ENCODE data around the gene NTN1. TPM values are rescaled to one million over a fixed set of nuclear protein-coding genes. Genes with fewer than 3 reads are reported as not detected.
A peak's percentile ranks its signal among the peaks of the same experiment; 100 is the strongest.

Gene NTN1
- total and polyA plus RNA-seq, 3 experiments from 2014 or later = 0.24 to 0.33 TPM; not detected in 1

DNA sequence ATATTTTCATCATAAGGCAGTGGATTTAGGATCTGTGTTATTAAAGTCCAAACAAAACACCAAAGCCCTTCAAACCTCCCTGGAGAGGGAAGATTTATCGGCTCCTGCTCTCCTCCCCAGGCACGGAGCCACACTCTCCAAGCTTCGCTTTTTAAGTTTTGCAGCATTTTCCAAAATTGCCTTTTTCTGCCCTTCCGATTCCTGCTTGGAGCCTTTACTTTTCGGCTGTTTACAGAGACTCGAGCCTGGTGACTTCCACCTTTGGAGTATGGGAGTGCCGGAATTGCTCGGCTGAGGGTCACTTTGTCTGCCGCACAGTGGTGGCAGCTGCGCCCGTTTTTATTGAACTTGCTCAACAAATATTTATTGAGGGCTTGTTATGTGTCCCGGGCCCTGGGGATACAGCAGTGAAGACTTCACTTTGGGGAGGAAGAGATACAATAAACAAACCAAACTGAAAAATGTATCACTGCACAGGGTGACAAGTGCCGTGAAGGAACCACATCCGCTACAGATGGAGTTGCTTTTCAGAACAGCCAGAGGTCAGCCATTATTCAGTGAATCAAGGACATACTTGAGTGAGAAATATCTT, 185.5 kb downstream of the NTN1 start:
- no peak overlapping the region for H3K27ac ChIP-seq (ENCODE audit: low read depth, low read length)
- H3K4me3 ChIP-seq (ENCODE audit: low read length) = no peak overlapping the region
- H3K4me1 ChIP-seq (ENCODE audit: insufficient read depth, low read length) = no peaks in the 10 kb centered on the region
- no peaks in the 10 kb centered on the region for H3K36me3 ChIP-seq (ENCODE audit: insufficient read depth, low read length)
- ChIA-PET POLR2A (no interaction called here), CTCF (no interaction called here)
- no peak overlapping the region for H3K27ac Mint-ChIP-seq
- H3K9me3 ChIP-seq (ENCODE audit: low read length) = no peaks in the 10 kb centered on the region
- peaks cover 11 to 17% of the 10 kb centered on the region in 2 donors for H3K27me3 Mint-ChIP-seq
- H3K9me3 Mint-ChIP-seq = peaks cover 0 to 2% (median 0%) of the 10 kb centered on the region in 5 donors
- DNase-seq = no peak
- H3K27me3 ChIP-seq (ENCODE audit: insufficient read depth, low read length, poor library complexity, severe bottlenecking) = no peaks in the 10 kb centered on the region
- peak overlapping the region in 1 of 7 donors; percentile 27 for H3K4me3 Mint-ChIP-seq
- H3K4me1 Mint-ChIP-seq = no peaks in the 10 kb centered on the region
- H3K36me3 Mint-ChIP-seq = no peaks in the 10 kb centered on the region

DNA sequence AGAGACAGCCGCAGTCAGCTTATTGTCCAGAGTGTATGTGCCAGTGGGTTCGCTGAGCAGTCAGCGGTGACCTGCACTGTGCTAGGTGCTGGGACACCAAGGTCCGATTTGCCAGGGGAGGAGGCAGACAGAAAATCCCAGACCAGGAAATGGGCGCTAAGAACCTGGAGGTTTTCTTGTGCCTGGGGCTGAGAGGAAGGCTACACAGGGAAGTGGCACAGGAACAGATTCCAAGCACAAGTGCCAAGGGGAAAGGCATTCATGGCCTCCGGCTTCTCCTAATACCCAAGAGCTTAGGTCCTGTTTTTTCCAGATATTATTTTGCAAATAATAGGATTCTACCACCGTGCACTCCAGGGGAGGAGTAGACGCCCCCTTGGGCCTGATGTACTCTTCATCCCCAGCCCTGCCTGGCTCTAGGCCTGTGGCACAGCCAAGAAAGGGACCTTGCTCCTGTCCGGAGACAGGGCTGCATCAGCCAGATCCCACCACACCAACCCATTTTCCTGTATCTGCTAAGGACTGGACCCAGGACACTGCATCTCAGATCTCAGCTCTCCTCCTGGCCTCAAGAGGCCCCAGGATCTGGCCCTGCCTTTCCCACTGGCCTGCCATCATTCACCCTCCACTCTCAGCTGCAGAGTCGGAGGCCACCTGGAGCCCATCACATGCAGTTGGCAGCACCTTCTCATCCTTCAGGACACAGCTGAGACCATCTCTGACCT, 187.2 kb downstream of the NTN1 start:
- H3K36me3 ChIP-seq (ENCODE audit: insufficient read depth, low read length) = no peaks in the 10 kb centered on the region
- POLR2A ChIA-PET = no interaction called here
- H3K27ac ChIP-seq (ENCODE audit: low read depth, low read length) = no peak overlapping the region
- Mint-ChIP-seq H3K27ac (no peak overlapping the region), H3K9me3 (peaks cover 0 to 2% (median 0%) of the 10 kb centered on the region in 5 donors), H3K4me3 (no peak overlapping the region), H3K36me3 (no peaks in the 10 kb centered on the region), H3K4me1 (no peaks in the 10 kb centered on the region), H3K27me3 (peaks cover 7 to 13% of the 10 kb centered on the region in 2 donors)
- H3K9me3 ChIP-seq (ENCODE audit: low read length) = no peaks in the 10 kb centered on the region
- CTCF ChIA-PET = no interaction called here
- no peaks in the 10 kb centered on the region for H3K27me3 ChIP-seq (ENCODE audit: insufficient read depth, low read length, poor library complexity, severe bottlenecking)
- no peak overlapping the region for H3K4me3 ChIP-seq (ENCODE audit: low read length)
- H3K4me1 ChIP-seq (ENCODE audit: insufficient read depth, low read length) = no peaks in the 10 kb centered on the region
- DNase-seq = no peak

DNA sequence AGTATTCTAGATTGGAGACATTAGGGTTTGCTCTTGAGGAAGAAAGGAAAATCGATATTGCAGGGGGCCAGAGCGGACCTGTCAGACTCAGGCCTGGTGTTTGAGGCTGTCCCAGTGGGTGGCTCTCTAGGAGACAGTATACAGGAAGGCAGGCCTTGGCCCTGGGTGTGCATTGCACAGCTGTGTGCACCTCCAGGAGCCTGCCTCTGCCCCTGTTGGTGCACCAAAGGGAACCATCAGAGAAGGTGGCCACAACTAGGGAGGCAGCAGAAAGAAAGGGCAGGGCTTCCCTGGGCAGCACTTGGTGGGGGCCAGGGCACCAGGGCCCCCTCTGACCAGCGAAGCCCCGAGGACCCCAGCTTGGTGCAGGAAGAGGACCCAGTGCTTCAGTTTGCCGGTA, 188.0 kb downstream of the NTN1 start:
- DNase-seq = no peak
- no peaks in the 10 kb centered on the region for H3K27me3 ChIP-seq (ENCODE audit: insufficient read depth, low read length, poor library complexity, severe bottlenecking)
- Mint-ChIP-seq H3K4me1 (no peaks in the 10 kb centered on the region), H3K9me3 (peaks cover 0 to 4% (median 2%) of the 10 kb centered on the region in 5 donors), H3K36me3 (no peaks in the 10 kb centered on the region), H3K27me3 (peaks cover 6 to 13% of the 10 kb centered on the region in 2 donors), H3K27ac (no peak overlapping the region), H3K4me3 (no peak overlapping the region)
- CTCF ChIA-PET = interaction anchor here (1.5 kb wide), 1 partner anchor 77 kb away, joined by 3 read pairs; no protein-coding TSS in a partner anchor
- H3K9me3 ChIP-seq (ENCODE audit: low read length) = no peaks in the 10 kb centered on the region
- no peak overlapping the region for H3K27ac ChIP-seq (ENCODE audit: low read depth, low read length)
- no peaks in the 10 kb centered on the region for H3K36me3 ChIP-seq (ENCODE audit: insufficient read depth, low read length)
- POLR2A ChIA-PET = no interaction called here
- no peaks in the 10 kb centered on the region for H3K4me1 ChIP-seq (ENCODE audit: insufficient read depth, low read length)
- no peak overlapping the region for H3K4me3 ChIP-seq (ENCODE audit: low read length)

DNA sequence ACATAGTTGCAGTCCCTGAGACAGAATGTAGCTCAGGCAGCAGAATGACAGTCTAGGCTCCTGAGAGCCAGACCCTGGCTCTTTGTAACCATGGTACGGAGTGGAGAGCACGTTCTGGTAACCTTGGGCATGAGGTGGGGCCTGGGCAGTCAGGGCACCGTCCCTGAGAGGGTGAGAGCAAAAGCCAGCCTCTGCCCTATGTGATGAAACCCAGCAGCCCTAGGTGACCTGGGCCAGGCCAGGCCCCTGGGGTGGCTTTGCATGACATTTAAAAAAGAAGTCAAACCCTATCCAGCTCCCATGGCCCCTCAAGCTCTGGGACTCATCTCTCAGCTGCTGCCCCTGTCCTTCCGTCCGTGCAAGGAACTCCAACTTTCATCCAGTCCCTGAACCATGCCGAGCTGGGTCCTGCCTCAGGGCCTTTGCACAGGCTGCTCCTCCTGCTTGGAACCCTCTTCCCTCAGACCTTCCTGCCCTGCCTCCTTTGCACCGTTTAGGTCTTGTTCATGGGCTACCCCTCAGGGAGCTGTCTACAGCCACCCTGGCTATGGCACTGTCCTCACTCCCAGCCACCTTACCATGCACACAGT, 188.6 kb downstream of the NTN1 start:
- H3K4me1 ChIP-seq (ENCODE audit: insufficient read depth, low read length) = no peaks in the 10 kb centered on the region
- H3K27ac ChIP-seq (ENCODE audit: low read depth, low read length) = no peak overlapping the region
- Mint-ChIP-seq H3K36me3 (no peaks in the 10 kb centered on the region), H3K27ac (no peak overlapping the region), H3K9me3 (peaks cover 0 to 6% (median 3%) of the 10 kb centered on the region in 5 donors), H3K4me1 (no peaks in the 10 kb centered on the region), H3K4me3 (no peak overlapping the region), H3K27me3 (peaks cover 6 to 11% of the 10 kb centered on the region in 2 donors)
- no peaks in the 10 kb centered on the region for H3K9me3 ChIP-seq (ENCODE audit: low read length)
- DNase-seq = no peak
- no peak overlapping the region for H3K4me3 ChIP-seq (ENCODE audit: low read length)
- H3K36me3 ChIP-seq (ENCODE audit: insufficient read depth, low read length) = no peaks in the 10 kb centered on the region
- POLR2A ChIA-PET = no interaction called here
- CTCF ChIA-PET = interaction anchor here (1.5 kb wide), 1 partner anchor 77 kb away, joined by 3 read pairs; no protein-coding TSS in a partner anchor
- H3K27me3 ChIP-seq (ENCODE audit: insufficient read depth, low read length, poor library complexity, severe bottlenecking) = no peaks in the 10 kb centered on the region

DNA sequence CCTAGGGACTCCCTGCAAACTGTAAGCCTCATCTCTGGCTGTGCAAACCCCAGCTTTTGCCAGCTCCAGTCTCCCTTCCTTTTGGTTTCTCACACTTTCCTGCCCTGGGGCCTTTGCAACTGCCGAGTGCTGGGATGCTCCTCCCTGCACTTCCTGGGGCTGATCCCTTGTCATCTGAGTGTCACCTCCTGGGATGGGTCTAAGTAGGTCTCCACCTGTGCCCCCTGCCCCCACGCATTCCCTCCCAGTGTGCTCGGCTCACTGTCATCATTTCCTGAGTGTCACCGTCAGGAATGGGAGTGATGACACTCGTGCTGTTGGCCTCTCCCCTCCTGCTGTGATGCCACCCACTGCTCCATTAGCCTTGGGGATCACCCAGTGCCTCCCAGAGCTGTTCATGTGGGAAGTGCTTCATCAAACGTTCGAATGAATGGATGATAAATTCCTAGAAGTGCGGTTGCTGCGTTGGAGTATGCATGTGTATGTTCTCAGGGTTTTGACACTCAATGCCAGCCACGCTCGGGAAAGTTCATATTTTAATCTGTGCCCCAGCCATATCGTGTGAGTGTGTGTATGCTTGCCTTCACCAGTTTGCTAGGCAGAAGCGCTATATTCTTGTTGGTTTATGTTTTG, 189.9 kb downstream of the NTN1 start:
- H3K36me3 Mint-ChIP-seq = peaks cover 0 to 12% (median 0%) of the 10 kb centered on the region in 3 donors
- Histone ChIP-seq H3K4me1 (ENCODE audit: insufficient read depth, low read length) (no peaks in the 10 kb centered on the region), H3K27me3 (ENCODE audit: insufficient read depth, low read length, poor library complexity, severe bottlenecking) (no peaks in the 10 kb centered on the region), H3K4me3 (ENCODE audit: low read length) (no peak overlapping the region), H3K9me3 (ENCODE audit: low read length) (peaks cover 3% of the 10 kb centered on the region), H3K27ac (ENCODE audit: low read depth, low read length) (no peak overlapping the region), H3K36me3 (ENCODE audit: insufficient read depth, low read length) (no peaks in the 10 kb centered on the region)
- CTCF ChIA-PET = interaction anchor here (1.5 kb wide), 1 partner anchor 75 kb away, joined by 3 read pairs; no protein-coding TSS in a partner anchor
- H3K27me3 Mint-ChIP-seq = peaks cover 3% of the 10 kb centered on the region in 2 donors
- H3K27ac Mint-ChIP-seq = peak overlapping the region in 1 of 8 donors; percentile 5
- H3K4me3 Mint-ChIP-seq = no peak overlapping the region
- no peak for DNase-seq
- peaks cover 12 to 18% (median 14%) of the 10 kb centered on the region in 5 donors for H3K9me3 Mint-ChIP-seq
- POLR2A ChIA-PET = no interaction called here
- H3K4me1 Mint-ChIP-seq = no peaks in the 10 kb centered on the region

DNA sequence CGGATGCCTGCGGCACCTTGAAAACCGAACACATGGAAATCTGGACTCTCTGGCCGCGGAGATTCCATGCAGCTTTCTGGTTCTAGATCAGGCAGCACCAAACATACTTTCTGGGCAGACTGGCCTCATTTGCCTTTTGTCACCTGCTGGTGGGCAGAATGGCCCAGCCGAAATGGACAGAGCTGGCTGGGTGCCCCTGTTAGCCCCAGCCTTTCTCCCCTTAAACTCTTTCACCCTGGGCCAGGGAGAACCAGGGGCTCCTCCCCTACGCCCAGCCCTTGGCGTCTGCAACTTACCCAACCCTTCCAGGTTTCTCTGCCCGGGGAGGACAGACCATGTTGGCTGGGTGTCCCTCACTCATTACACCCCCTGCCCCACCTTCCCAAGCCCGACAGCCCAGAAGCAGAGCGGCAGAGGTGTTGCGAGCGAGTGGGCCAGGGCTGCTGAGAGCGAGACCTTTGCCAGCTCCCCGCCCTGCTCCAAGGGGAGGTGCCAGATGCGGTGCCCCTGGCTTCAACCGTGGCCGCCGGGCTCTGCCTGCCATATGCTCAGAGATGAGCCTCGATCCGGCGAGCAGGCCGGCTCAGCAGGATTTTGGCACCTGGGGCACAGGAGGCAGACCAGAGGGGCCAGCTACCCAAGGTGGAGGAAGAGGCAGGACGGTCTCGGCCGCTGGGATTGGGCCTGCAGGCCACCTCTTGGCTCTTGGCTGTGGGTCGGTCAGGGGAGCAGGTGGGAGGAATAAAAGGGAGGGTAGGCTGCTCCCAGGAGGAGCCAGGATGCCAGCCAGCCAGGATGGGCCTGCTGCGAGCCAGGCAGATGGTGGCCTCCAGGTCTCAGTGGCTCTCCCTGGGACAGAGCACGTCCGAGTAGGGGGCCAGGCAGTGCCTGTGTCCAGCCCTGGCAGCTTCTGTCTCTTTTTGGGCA, 191.3 kb downstream of the NTN1 start:
- no peak overlapping the region for H3K4me3 Mint-ChIP-seq
- no peaks in the 10 kb centered on the region for H3K27me3 ChIP-seq (ENCODE audit: insufficient read depth, low read length, poor library complexity, severe bottlenecking)
- ChIA-PET POLR2A (no interaction called here), CTCF (no interaction called here)
- H3K27me3 Mint-ChIP-seq = peaks cover 0 to 3% of the 10 kb centered on the region in 2 donors
- H3K4me3 ChIP-seq (ENCODE audit: low read length) = no peak overlapping the region
- H3K4me1 Mint-ChIP-seq = no peaks in the 10 kb centered on the region
- H3K9me3 ChIP-seq (ENCODE audit: low read length) = peaks cover 3% of the 10 kb centered on the region
- DNase-seq = no peak
- H3K27ac Mint-ChIP-seq = no peak overlapping the region
- H3K9me3 Mint-ChIP-seq = peaks cover 15 to 26% (median 22%) of the 10 kb centered on the region in 5 donors
- no peaks in the 10 kb centered on the region for H3K36me3 ChIP-seq (ENCODE audit: insufficient read depth, low read length)
- no peaks in the 10 kb centered on the region for H3K4me1 ChIP-seq (ENCODE audit: insufficient read depth, low read length)
- peaks cover 0 to 19% (median 2%) of the 10 kb centered on the region in 3 donors for H3K36me3 Mint-ChIP-seq
- H3K27ac ChIP-seq (ENCODE audit: low read depth, low read length) = no peak overlapping the region

DNA sequence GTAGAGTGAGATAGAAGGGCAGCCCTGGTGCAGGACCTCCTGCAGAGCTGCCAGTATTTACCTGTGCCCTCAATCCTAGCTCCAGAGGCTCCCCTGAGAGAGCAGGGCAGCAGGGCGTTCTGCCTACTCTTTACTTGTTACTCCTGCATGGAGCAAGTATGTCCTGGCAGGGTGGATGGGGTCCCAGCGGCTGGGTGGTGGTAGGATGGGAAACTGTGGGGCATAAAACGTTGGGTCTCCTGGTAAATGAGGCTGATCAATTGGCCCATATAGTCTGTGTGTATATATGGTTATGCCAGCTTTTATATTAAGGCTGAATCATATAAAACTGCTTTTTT, 192.0 kb downstream of the NTN1 start:
- ChIA-PET POLR2A (interaction anchor here (0.7 kb wide), 1 partner anchor 95 kb away, joined by 3 read pairs; no protein-coding TSS in a partner anchor), CTCF (no interaction called here)
- no peak overlapping the region for H3K4me3 Mint-ChIP-seq
- peaks cover 0 to 19% (median 2%) of the 10 kb centered on the region in 3 donors for H3K36me3 Mint-ChIP-seq
- H3K4me1 Mint-ChIP-seq = no peaks in the 10 kb centered on the region
- H3K27ac Mint-ChIP-seq = no peak overlapping the region
- DNase-seq = no peak
- Histone ChIP-seq H3K4me1 (ENCODE audit: insufficient read depth, low read length) (no peaks in the 10 kb centered on the region), H3K4me3 (ENCODE audit: low read length) (no peak overlapping the region), H3K9me3 (ENCODE audit: low read length) (peaks cover 3% of the 10 kb centered on the region), H3K36me3 (ENCODE audit: insufficient read depth, low read length) (no peaks in the 10 kb centered on the region), H3K27ac (ENCODE audit: low read depth, low read length) (no peak overlapping the region), H3K27me3 (ENCODE audit: insufficient read depth, low read length, poor library complexity, severe bottlenecking) (no peaks in the 10 kb centered on the region)
- peaks cover 0 to 3% of the 10 kb centered on the region in 2 donors for H3K27me3 Mint-ChIP-seq
- H3K9me3 Mint-ChIP-seq = peaks cover 15 to 26% (median 22%) of the 10 kb centered on the region in 5 donors
